SW 1271 (cell line): ENCODE results near the gene ABHD14A.
"Not testable (repeated sequence)": the region's sequence is repeated elsewhere in the genome, so short reads cannot be mapped to it uniquely, and the experiment has no call there.

Source experiments
- DNase-seq, 2 experiments: peaks; one replicate each; lab custom pipeline; 2025; lab: John Stamatoyannopoulos, UW

Gene ABHD14A

DNA sequence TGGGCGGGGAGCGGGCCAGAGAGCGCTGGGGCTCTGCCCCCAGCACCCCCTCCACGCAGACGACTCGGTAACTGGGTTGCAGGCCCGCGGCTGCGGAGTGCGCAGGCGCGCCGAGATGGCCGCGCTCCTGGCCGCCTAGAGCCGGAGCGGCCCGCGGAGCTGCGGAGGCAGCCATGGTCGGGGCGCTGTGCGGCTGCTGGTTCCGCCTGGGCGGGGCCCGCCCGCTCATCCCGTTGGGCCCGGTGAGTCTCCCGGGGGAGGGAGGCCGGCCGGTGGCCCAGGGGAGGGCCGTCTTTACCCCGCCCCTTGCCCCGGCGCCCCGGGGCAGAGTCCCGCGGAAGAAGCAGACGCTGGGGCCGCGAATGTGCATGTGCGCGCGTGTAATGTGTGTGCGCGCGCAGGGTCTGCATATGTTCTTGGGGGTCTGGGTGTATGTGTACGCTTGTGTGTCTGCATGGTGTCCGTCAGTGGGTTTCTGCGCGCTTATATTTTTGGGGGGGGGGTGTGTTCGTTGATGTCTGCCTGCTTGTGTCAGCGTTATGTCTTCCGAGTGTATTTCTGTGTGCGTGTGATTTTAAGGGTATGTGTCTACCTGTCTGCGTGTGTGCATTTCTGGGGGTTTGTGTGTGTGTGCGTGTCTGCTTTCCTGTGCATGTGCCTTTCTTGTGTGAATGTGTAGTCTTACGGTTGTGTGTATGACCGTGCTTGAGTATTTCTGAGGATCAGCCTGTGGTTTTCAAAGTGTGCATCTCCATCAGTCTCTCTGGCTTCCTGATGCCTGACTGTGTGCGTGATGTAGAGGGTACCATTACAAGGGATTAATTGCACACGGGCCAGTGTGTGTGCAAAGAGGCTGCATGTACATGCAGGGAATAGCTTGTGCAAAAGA, at the start of gene ABHD14A:
TSS of gene ABHD14A (plus strand) at position 102 of the 889 bp plus-strand sequence. CDS start at position 174, 72 bp downstream.
- peak in 1 of 2 experiments; percentile 29 for DNase-seq

DNA sequence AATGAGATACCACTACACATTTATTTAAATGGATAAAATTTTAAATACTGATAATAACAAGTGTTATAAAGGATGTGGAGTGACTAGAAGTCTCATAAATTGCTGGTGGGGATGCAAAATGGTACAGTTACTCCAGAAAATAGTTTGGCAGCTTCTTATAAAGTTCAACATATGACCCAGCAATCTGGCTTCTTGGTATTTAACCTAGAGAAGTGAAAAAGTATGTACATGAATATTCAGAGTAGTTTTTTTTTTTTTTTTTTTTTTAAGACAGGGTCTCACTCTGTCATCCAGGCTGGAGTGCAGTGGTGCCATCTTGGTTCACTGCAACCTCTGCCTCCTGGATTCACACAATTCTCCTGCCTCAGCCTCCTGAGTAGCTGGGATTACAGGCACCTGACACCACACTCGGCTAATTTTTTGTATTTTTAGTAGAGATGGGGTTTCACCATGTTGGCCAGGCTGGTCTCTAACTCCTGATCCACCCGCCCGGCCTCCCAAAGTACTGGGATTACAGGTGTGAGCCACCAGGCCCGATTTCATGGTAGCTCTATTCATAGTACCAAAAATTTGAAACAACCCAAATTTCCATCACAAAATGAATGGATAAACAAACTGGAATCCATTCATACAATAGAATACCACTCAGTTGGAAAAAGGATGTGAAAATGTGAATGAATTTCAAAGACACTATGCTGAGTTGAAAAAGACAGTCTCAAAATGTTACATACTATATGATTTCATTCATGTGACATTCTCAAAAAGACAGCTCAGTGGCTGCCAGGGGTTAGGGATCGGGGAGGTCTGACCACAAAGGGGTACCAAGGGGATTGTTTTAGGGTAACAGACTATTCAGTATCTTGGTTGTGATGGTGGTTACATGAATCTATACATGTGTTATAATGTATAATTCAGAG, 47.5 kb upstream of the ABHD14A start:
- DNase-seq = no peak

DNA sequence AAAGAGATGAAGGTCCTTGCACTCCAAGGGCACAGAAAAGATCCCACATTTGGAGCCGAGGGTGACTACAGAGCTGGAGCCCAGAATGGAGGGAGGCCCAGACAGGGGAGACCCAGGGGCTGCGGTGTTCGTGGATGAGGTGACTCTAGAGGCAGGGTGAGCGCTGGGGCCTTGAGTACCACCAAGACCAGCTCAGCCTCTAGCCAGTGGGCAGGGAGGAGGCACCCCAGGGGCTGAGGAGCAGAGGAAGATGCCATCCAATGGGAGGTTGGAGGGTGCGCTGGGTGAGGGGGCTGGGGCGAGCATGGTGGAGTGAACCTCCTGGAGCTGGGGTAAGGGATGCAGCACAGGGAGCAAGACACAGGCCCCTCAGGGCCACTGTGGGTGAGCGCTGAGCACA, 46.4 kb upstream of the ABHD14A start:
- no peak for DNase-seq

DNA sequence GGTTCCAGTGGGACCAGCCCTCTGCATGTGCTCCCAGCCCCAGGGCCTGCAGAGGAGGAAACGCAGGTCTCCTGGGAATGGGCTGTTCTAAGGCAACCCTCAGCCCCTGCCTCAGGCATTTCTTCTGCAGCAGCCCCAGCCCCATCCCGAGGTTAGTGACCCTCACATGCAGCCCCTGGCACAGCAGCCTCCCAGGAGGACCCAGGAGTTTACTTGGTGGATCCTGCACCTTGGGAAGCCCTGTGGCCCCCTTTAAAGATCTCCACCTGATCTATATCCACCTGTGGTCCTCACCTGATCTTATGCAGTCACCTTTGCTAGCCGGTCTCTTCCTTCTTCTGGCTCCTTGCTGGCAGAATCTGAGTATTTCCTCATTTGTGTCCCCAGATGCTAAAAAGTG, 45.9 kb upstream of the ABHD14A start:
- not testable (repeated sequence) for DNase-seq

DNA sequence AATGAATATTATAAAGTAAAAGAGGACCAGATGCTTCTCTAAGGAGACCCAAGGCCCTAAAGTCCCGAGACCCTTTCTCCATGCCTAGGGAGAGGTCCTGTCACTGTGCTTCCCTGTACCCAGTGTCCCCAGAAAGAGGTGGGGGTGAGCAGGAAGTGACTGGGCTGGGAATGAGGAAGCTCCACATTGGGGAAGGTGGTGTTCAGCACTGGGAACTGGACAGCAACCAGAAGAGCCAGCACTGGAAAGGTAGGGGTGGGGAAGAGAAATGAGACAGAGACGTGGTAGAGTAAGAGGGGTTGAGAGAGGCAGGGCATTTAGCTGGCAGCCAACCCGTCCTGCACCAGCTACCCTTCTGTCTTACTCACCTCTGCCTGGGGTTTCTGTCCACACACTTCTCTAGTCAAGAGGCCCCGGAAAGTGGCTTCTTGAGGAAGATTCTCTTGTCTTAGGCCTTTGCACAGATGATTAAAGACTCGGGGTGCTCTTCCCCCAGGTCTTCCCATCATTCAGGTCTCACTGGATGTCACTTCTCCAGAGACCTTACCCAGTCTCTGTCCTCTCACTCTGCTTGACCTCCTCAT, 45.4 kb upstream of the ABHD14A start:
- DNase-seq = no peak

DNA sequence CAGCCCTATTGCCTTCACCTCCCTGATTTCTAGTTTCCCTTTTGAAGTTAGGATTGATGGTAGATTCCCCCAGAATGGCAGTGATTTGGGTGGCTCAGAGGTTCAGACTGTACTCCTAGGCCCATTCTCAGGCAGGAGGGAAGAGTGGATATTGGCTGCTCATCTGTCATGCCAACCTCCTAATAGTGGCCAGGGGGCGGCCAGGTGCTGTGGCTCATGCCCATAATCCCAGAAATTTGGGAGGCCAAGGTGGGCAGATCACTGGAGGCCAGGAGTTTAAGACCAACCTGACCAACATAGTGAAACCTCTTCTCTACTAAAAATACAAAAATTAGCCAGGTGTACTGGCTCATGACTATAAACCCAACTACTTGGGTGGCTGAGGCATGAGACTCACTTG, 44.4 kb upstream of the ABHD14A start:
- no peak for DNase-seq

DNA sequence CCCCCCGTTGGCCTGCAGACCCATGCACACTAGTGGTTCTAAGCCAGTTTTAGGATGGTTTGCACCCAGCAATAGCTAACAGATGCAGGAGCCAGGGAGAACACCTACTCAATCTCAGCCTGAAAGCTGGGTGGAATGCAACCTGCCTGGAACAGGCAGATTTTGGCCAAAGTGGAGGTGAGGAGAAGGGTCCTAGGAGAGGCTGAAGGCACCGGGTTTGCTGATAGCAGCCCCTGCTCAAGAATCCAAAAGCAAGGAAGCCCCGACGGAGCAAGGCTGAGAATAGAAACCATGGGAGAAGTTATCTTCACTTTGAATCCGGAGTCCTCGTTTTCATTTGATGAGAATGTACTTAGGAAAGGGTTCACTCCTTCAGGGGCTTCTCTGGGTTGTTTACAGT, 43.1 kb upstream of the ABHD14A start:
- no peak for DNase-seq

DNA sequence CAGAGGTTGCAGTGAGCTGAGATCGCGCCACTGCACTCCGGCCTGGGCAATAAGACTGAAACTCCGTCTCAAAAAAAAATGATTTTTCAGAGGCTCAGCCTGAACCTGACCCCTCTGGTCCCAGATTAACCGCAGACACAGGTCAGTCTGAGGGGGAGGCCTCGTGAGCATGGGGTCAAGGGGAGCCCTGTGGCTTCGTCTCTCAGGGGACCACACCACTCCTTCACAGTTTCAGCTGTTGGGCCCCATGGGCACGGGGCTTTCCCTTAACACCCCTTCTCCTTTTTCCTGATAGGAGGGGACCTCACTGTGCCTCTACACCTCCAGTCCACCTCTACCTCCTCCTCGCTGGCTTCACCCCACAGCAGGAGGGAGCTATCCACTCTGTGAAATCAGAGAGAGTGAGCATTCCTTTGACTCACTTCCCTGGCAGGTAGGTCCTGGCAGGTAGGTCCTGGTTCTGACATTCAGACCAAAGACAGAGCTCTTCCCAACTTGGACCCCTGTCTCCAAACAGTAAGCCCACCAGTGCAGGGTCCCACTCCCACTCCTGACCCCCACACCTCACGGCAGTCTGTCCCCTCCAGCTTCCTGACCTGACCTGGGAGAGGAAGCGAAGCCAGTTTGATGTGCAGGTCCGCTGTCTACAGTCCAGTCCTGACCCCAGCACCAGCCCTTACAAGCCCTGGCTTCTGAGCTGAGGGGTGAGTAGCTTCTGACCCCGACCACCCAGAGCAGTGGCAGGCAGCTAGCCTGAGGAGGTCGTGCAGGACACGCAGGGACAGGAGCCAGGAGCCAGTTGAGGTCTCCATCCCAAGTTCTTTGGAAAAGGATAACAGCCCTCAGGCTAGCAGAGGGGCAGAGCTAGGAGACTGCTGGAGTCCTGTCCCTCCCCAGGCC, 42.1 kb upstream of the ABHD14A start:
- DNase-seq = no peak

DNA sequence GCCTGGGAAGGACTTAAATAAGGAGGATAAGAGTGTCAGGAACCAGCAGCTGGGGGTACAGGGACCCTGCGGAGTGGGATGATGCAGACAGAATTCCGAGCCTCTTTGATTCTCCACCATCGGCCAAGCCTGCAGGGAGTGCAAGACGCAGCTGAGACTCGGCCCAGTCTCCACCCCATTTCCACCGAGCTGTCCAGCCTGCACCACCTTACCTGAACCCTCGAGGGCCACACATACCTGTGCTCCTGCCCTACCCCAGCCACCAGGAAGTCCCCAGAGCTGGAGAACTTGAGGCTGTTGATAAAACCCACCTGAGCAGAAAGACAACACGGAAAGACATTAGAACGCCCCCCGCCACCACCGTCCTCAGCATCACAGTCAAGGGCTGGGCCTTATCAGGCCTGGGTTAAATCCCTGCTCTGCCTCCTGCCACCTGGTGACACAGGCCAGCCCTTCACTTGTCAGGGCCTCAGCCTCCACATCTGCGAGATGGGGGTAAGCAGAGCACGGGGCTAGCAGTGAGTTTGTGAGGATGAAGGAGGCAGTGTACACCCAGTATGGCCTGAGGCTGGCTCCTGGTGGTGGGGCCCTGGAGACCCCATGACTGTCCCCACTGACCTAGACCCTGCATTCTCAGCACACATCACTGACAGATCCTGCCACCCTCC, 41.3 kb upstream of the ABHD14A start:
- DNase-seq = no peak

DNA sequence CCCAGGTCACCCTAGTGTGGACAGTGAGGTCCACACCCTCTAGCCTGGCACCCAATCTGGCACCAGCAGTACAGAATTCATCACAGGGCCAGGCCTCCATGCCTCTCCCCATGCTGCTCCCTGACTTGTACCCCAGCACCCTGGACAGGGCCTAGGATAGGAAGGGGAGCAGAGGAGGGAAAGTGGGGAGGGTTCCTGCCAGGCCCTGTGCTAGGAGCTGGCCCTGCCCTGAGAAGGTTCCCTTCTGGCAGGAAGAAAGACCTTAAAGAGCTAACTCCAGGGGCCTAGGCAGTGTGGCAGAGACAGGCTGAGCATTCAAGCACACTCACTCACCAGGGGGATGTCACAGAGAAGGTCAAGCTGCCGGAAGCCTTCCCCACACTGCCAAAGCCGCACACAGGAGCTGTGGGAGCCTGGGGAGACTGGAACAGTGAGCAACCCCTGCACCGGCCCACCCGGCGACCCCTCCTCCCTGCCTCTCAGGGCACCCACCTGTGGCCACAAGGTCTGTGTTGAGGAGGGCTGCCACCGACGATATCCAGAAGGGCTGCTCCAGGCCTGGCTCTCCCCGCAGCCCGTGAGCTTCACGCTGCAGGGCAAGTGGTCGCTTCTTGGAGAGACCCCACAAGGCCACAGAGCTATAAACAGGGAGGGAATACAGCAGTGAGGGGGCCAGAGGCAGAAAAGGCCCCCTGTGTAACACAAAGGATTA, 40.6 kb upstream of the ABHD14A start:
- no peak for DNase-seq

DNA sequence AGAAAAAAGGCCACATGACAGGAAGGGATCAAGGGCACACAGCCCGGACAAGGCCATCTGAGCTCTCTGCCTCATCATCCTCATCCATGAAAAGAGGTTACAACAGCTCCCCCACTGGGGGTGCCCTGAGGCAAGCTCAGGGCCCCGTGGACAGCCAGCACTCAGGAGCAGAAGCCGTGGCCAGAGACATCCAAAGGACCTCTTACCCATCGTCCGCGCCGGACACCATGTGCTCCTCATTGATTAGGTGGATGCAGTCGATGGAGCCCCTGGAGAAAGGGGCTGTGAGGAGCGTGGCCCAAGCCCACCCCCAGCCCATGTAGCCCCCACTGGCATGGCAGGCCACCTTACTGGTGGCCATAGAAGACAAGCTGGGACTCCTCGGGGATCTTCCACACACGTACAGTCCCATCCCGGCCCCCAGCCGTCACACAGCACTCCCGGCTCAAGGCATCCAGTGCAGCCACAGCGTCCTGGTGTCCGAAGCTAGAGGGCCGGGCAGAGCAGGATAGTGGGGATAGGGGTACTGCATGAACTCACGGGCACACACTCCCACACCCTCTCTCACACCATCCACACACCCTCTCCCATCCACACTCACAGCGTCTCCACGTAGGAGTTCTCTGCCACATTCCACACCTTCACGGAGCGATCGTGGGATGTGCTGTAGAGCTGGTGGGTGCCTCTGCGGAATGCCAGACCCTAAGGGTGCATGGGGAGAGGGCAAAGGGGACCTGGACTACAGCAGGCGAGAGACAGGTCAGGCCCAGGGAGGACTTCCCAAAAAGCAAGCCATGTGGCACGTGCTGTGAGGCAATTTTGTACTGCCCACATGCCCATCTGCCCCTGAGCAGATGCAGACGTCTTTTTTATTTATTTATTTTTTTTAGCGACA, 39.6 kb upstream of the ABHD14A start:
- no peak for DNase-seq

DNA sequence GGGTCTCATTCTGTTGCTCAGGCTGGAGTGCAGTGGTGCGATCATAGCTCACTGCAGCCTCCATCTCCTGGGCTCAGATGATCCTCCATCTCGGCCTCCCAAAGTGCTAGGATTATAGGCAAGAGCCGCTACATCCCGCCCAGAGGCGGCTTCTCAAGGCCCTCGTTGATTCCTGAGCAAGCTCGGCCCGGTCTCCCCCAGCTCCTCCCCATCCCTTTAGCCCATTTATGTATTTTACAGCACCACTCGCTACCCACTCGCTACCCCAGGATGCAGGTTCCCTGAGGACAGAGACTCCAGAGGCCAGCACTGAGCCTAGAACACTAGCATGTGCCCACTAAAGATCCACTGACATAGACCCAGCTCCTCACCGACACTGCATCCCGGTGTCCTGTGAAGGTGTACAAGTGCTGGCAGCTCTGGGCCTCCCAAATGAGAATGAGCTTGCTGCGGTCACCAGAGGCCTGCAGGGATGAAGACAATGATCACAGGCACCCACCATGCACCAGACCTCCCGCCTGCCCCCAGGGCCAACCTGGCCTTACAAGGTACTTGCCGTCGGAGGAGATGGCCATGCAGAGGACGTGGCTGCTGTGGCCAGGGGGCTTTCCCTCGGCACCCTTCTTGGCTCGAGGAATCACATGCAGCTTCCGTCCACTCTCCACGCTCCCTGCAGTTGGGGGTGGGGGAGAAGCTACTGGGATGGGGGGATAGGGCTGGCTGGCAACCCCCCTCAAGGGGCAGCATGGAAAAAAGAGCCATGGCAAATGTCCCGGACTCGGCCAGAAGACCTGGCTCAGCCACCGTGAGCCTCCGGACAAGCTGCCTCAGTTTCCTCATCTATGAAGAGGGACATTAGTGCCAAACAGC, 38.7 kb upstream of the ABHD14A start:
- no peak for DNase-seq

DNA sequence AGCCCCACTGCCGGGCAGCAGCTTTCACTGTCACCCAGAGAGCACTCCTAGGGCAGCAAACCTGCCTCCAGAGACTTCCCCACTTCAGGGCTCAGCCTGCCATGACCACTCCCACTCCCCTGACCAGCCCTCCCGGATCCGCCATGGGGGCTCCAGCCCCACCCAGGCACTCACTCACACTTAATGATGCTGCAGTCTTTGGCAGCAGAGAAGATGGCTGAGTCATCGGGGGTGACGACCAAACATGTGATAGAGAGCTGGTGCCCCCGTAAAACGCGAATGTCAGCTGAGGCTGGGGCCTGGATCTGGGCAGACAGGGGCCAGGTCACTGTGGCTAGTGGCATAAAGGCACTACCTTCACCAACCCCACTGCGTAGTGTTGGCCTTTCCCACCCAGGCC, 37.9 kb upstream of the ABHD14A start:
- DNase-seq = no peak

DNA sequence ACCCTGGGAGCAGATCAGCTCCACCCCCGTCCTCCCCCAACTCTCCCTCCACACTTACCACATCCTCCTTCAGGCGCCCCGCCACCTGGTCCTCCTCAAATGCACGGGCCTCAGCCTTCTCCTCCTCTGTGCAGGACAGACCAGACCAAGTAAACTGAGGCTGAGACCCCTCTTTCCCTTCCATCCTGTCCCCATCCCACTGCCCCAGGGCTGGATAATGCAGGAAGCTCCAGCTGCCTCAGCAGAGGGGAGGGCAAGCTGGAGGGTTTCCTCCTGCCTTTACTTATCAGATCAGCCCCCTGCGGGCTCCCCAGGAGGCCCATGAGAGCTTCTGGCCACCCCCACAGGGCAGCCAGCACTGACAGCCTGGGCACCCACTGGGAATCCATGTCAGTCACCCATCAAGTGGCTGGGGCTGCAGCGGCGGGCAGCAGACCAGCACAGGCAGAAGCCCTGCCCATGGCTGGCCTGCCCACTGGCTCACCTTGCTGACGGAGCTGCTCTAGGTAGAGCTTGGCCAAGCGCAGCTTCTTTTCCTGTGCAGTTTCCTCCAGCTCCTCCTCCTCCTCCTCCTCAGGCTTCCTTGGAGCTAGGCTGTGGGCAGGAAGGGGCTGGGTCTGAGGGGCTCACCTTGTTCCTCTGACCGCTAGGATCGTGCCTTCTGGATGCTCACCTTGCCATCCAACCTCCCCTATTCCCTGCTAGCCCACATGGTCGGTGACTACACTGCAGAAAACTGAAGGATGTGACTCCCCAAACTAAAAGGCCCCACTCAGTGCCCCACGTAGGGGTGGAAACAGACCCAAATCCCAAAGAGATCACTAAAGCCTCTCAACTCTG, 37.0 kb upstream of the ABHD14A start:
- no peak for DNase-seq

DNA sequence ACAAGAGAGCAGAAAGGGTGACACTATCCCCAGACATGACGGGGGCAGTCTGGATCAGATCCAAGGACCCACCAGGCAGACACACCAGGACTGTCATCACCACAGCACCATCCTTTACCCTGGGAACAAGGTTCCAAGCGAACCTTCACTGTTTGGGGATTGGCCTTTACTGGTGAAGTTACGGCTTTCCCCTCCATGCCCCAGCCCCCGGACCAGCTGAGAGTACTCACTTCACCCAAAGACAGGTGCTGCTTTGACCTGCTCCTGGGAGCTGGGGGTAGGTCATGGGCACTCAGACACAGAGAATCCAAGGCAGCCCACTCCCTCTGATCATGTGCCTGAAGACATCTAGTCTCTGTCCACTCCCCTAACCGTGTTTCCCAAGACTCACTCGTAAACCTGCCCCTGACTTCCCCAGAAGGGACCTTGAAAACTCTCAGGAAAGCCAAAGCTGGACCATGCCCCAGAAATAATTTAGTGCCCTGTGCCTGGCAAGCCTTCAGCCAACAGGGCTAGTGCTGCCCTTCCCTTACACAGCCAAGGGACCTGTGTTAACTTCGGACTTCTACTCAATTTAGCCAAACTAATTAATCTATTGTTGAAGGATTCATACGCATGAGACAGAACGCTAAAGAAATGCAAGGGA, 36.0 kb upstream of the ABHD14A start:
- DNase-seq = no peak

DNA sequence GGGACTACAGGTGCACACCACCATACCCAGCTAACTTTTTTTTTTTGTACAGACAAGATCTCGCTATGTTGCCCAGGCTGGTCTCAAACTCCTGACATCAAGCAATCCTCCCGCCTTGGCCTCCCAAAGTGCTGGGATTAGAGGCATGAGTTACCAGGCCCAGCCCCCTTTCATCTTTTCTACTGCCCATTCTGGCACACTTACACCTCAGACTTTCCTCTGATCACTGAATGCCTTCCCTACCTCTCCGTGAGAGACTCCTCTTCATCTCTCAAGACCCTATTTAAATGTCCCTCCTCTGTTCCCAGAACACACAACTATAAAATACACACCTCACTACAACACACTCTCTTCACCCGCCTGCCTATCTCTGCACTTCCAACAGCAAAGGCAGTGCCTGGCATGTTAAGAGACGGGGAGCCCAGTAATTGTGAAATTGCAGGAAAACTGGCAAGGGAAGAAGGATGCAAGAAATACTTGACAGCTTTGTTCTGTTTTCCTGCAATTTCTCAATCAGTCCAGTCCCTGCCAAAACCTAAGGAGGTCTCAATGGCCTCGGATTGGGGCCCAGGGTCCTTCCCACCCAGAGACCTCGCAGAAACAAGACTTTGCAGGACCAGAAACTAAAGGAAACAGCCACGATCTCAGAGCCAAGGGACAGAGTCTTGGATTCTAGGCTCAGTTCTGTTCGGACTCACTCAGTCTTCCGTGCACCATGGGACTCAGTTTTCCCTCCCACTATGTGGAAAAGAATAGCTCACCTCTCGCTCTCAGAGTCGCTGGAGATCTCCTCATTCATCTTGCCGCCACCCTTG, 34.0 kb upstream of the ABHD14A start:
- DNase-seq = no peak
